Activated CD4-positive, alpha-beta T cell treated with anti-CD3 and anti-CD28 coated beads, Interleukin-2, amount 10 ng/mL, durations not matched to agents 7 days and 5 days (primary cell): Measurements from ENCODE around the gene DDAH1. TPM values are rescaled to one million over a fixed set of nuclear protein-coding genes. Genes with fewer than 3 reads are reported as not detected.

Experiments used
- CTCF ChIA-PET: fragments of 350-600 bp; sonication (Branson Sonifier 250); formaldehyde crosslinking; loops from one replicate; lab custom pipeline; 2021; ENCODE audit warnings: antibody characterized with exemption; lab: Charles Lee
- POLR2A ChIA-PET: fragments of 350-600 bp; sonication (Branson Sonifier 250); formaldehyde crosslinking; loops from one replicate; lab custom pipeline; 2021; ENCODE audit warnings: antibody characterized with exemption; lab: Charles Lee
- DNase-seq: peaks from one replicate; pipeline ENCODE4 v3.0.0-alpha.2; 2020
- H3K27ac Mint-ChIP-seq: one replicate; pipeline ENCODE4 v1.8.0; 2021; ENCODE audit warnings: mild to moderate bottlenecking, moderate library complexity, mixed read lengths
- H3K27me3 Mint-ChIP-seq: one replicate; pipeline ENCODE4 v1.8.0; 2021; ENCODE audit warnings: mixed read lengths
- H3K36me3 Mint-ChIP-seq: one replicate; pipeline ENCODE4 v1.8.0; 2021; ENCODE audit warnings: low read depth, mixed read lengths
- H3K4me1 Mint-ChIP-seq: one replicate; pipeline ENCODE4 v1.8.0; 2021; ENCODE audit warnings: mixed read lengths
- H3K4me3 Mint-ChIP-seq: one replicate; pipeline ENCODE4 v1.8.0; 2021; ENCODE audit warnings: mild to moderate bottlenecking, moderate library complexity, mixed read lengths
- H3K9me3 Mint-ChIP-seq: one replicate; pipeline ENCODE4 v1.8.0; 2021; ENCODE audit warnings: mixed read lengths
- total RNA-seq, 2 experiments: library from RNA; stranded (reverse); gene quantifications; one replicate each; pipeline ENCODE4 v1.2.3, GENCODE V29; 2021

The DDAH1 gene
- total RNA-seq, 2 experiments from 2014 or later: not detected

GRCh38 chr1:85417876-85418275, 47.1 kb downstream of the DDAH1 start:
- H3K36me3 Mint-ChIP-seq: no peaks in the 10 kb centered on the region
- ChIA-PET POLR2A (no interaction called here), CTCF (interaction anchor here (0.6 kb wide), 1 partner anchor 395 kb away, joined by 3 read pairs; no protein-coding TSS in a partner anchor)
- DNase-seq: no peak
- H3K4me1 Mint-ChIP-seq: no peaks in the 10 kb centered on the region
- H3K27ac Mint-ChIP-seq: no peak overlapping the region
- H3K27me3 Mint-ChIP-seq: peaks cover 6% of the 10 kb centered on the region
- no peak overlapping the region for H3K4me3 Mint-ChIP-seq
- no peaks in the 10 kb centered on the region for H3K9me3 Mint-ChIP-seq

- Mint-ChIP-seq H3K27ac (no peak overlapping the region), H3K9me3 (no peaks in the 10 kb centered on the region), H3K4me3 (no peak overlapping the region), H3K36me3 (no peaks in the 10 kb centered on the region), H3K4me1 (no peaks in the 10 kb centered on the region), H3K27me3 (peaks cover 4% of the 10 kb centered on the region)
- no peak for DNase-seq
- ChIA-PET CTCF (no interaction called here), POLR2A (no interaction called here)
Measured at GRCh38 chr1:85417017-85417416, 47.9 kb downstream of the DDAH1 start.

- no peak overlapping the region for H3K27ac Mint-ChIP-seq
- peaks cover 4% of the 10 kb centered on the region for H3K27me3 Mint-ChIP-seq
- POLR2A ChIA-PET: no interaction called here
- H3K4me1 Mint-ChIP-seq: no peaks in the 10 kb centered on the region
- H3K9me3 Mint-ChIP-seq: no peaks in the 10 kb centered on the region
- DNase-seq: no peak
- CTCF ChIA-PET: no interaction called here
- no peak overlapping the region for H3K4me3 Mint-ChIP-seq
- no peaks in the 10 kb centered on the region for H3K36me3 Mint-ChIP-seq
Measured at GRCh38 chr1:85413169-85413568, 51.8 kb downstream of the DDAH1 start.

GRCh38 chr1:85411567-85412305, 53.2 kb downstream of the DDAH1 start:
- H3K27me3 Mint-ChIP-seq: peaks cover 4% of the 10 kb centered on the region
- ChIA-PET POLR2A (no interaction called here), CTCF (no interaction called here)
- no peaks in the 10 kb centered on the region for H3K9me3 Mint-ChIP-seq
- DNase-seq: no peak
- no peaks in the 10 kb centered on the region for H3K36me3 Mint-ChIP-seq
- no peak overlapping the region for H3K27ac Mint-ChIP-seq
- no peak overlapping the region for H3K4me3 Mint-ChIP-seq
- no peaks in the 10 kb centered on the region for H3K4me1 Mint-ChIP-seq

GRCh38 chr1:85409516-85409915, 55.4 kb downstream of the DDAH1 start:
- Mint-ChIP-seq H3K27me3 (peaks cover 4% of the 10 kb centered on the region), H3K9me3 (no peaks in the 10 kb centered on the region), H3K4me1 (no peaks in the 10 kb centered on the region), H3K4me3 (no peak overlapping the region), H3K36me3 (no peaks in the 10 kb centered on the region), H3K27ac (no peak overlapping the region)
- CTCF ChIA-PET: no interaction called here
- POLR2A ChIA-PET: no interaction called here
- DNase-seq: no peak

- Mint-ChIP-seq H3K4me1 (no peaks in the 10 kb centered on the region), H3K4me3 (no peak overlapping the region), H3K27ac (no peak overlapping the region), H3K27me3 (no peaks in the 10 kb centered on the region), H3K9me3 (no peaks in the 10 kb centered on the region), H3K36me3 (no peaks in the 10 kb centered on the region)
- ChIA-PET CTCF (no interaction called here), POLR2A (no interaction called here)
- DNase-seq: no peak
Measured at GRCh38 chr1:85407746-85408377, 57.1 kb downstream of the DDAH1 start.

GRCh38 chr1:85406887-85407533, 57.9 kb downstream of the DDAH1 start:
- Mint-ChIP-seq H3K27me3 (no peaks in the 10 kb centered on the region), H3K4me3 (no peak overlapping the region), H3K9me3 (no peaks in the 10 kb centered on the region), H3K4me1 (no peaks in the 10 kb centered on the region), H3K36me3 (no peaks in the 10 kb centered on the region), H3K27ac (no peak overlapping the region)
- ChIA-PET POLR2A (interaction anchor here (0.6 kb wide), 1 partner anchor 1845 kb away, joined by 3 read pairs; no protein-coding TSS in a partner anchor), CTCF (no interaction called here)
- no peak for DNase-seq

GRCh38 chr1:85406081-85406480, 58.9 kb downstream of the DDAH1 start:
- Mint-ChIP-seq H3K4me3 (no peak overlapping the region), H3K9me3 (no peaks in the 10 kb centered on the region), H3K27me3 (no peaks in the 10 kb centered on the region), H3K4me1 (no peaks in the 10 kb centered on the region), H3K36me3 (no peaks in the 10 kb centered on the region), H3K27ac (no peak overlapping the region)
- ChIA-PET POLR2A (interaction anchor here (0.6 kb wide), 1 partner anchor 1846 kb away, joined by 3 read pairs; no protein-coding TSS in a partner anchor), CTCF (no interaction called here)
- no peak for DNase-seq

GRCh38 chr1:85404408-85404807, 60.6 kb downstream of the DDAH1 start:
- Mint-ChIP-seq H3K27me3 (no peaks in the 10 kb centered on the region), H3K36me3 (no peaks in the 10 kb centered on the region), H3K9me3 (no peaks in the 10 kb centered on the region), H3K27ac (no peak overlapping the region), H3K4me3 (no peak overlapping the region), H3K4me1 (no peaks in the 10 kb centered on the region)
- ChIA-PET POLR2A (no interaction called here), CTCF (interaction anchor here (1.0 kb wide), 1 partner anchor 61 kb away, joined by 3 read pairs; no protein-coding TSS in a partner anchor)
- no peak for DNase-seq

GRCh38 chr1:85398391-85399064, 66.4 kb downstream of the DDAH1 start:
- DNase-seq: no peak
- Mint-ChIP-seq H3K4me3 (no peak overlapping the region), H3K27me3 (peaks cover 4% of the 10 kb centered on the region), H3K4me1 (no peaks in the 10 kb centered on the region), H3K9me3 (no peaks in the 10 kb centered on the region), H3K27ac (no peak overlapping the region), H3K36me3 (no peaks in the 10 kb centered on the region)
- CTCF ChIA-PET: no interaction called here
- POLR2A ChIA-PET: no interaction called here

- no peaks in the 10 kb centered on the region for H3K4me1 Mint-ChIP-seq
- peaks cover 4% of the 10 kb centered on the region for H3K27me3 Mint-ChIP-seq
- no peak for DNase-seq
- ChIA-PET CTCF (no interaction called here), POLR2A (interaction anchor here (0.6 kb wide), 1 partner anchor 21 kb away, joined by 10 read pairs; no protein-coding TSS in a partner anchor)
- no peaks in the 10 kb centered on the region for H3K9me3 Mint-ChIP-seq
- no peak overlapping the region for H3K27ac Mint-ChIP-seq
- no peak overlapping the region for H3K4me3 Mint-ChIP-seq
- H3K36me3 Mint-ChIP-seq: no peaks in the 10 kb centered on the region
Measured at GRCh38 chr1:85397490-85398032, 67.4 kb downstream of the DDAH1 start.

GRCh38 chr1:85396194-85396593, 68.8 kb downstream of the DDAH1 start:
- Mint-ChIP-seq H3K27me3 (peaks cover 4% of the 10 kb centered on the region), H3K4me1 (no peaks in the 10 kb centered on the region), H3K9me3 (no peaks in the 10 kb centered on the region), H3K27ac (no peak overlapping the region), H3K36me3 (no peaks in the 10 kb centered on the region), H3K4me3 (no peak overlapping the region)
- DNase-seq: no peak
- ChIA-PET CTCF (no interaction called here), POLR2A (no interaction called here)
